HEK293 (cell line): ENCODE data around the gene RNF138.

Experiments used
- CTCF ChIA-PET: fragments of 350-600 bp; formaldehyde crosslinking; extraction: SDS; loops from one replicate; lab custom pipeline; 2021; ENCODE audit warnings: antibody characterized with exemption; lab: Yijun Ruan, JAX
- POLR2A ChIA-PET: fragments of 300-600 bp; formaldehyde crosslinking; extraction: SDS; loops from one replicate; lab custom pipeline; 2020; ENCODE audit warnings: antibody characterized with exemption, inconsistent platforms; lab: Yijun Ruan, JAX
- H3K27ac ChIP-seq: fragments of 200-500 bp; sonication (Bioruptor generic); 2 replicates; pipeline ENCODE4 v1.5.1; 2014; ENCODE audit warnings: low read depth, low read length, control low read depth, inconsistent platforms; ENCODE audit errors: extremely low read depth
- H3K36me3 ChIP-seq, 2 experiments: fragments of 200-500 bp in 1 of 2; sonication (Bioruptor generic) in 1 of 2; 1 replicate in 1 of 2; 2 replicates in 1 of 2; pipeline ENCODE4 v1.5.1; 2014 to 2017; ENCODE audit warnings: inconsistent platforms in 2 of 2, low read length in 2 of 2; ENCODE audit not compliant: control insufficient read depth in 2 of 2, insufficient read depth in 1 of 2
- H3K4me1 ChIP-seq: fragments of 200-500 bp; sonication (Bioruptor generic); 2 replicates; pipeline ENCODE4 v1.5.1; 2014; ENCODE audit warnings: mild to moderate bottlenecking, low read length, inconsistent platforms; ENCODE audit not compliant: control insufficient read depth, insufficient read depth
- H3K4me3 ChIP-seq: 2 replicates; pipeline ENCODE4 v1.5.1; 2011; ENCODE audit warnings: low read depth, mild to moderate bottlenecking, control low read depth, low read length, moderate library complexity
- H3K9me3 ChIP-seq: fragments of 200-500 bp; sonication (Bioruptor generic); 2 replicates; pipeline ENCODE4 v1.5.1; 2014; ENCODE audit warnings: low read depth, low read length, inconsistent platforms; ENCODE audit not compliant: control insufficient read depth, insufficient read depth
- BCL6B ChIP-seq: fragments of 450-650 bp; formaldehyde crosslinking; IDR thresholded peaks from 2 replicates; pipeline ENCODE4 v1.5.1; 2017; ENCODE audit warnings: missing biosample characterization, missing genetic modification characterization
- GLI4 ChIP-seq: fragments of 450-650 bp; formaldehyde crosslinking; IDR thresholded peaks from 2 replicates; pipeline ENCODE4 v1.5.1; 2016; ENCODE audit warnings: missing biosample characterization, missing genetic modification characterization
- INSM2 ChIP-seq: fragments of 450-650 bp; formaldehyde crosslinking; IDR thresholded peaks from 2 replicates; pipeline ENCODE4 v1.5.1; 2016; ENCODE audit warnings: missing biosample characterization, missing genetic modification characterization
- KLF16 ChIP-seq: fragments of 450-650 bp; formaldehyde crosslinking; IDR thresholded peaks from 2 replicates; pipeline ENCODE4 v1.5.1; 2017; ENCODE audit warnings: missing biosample characterization, missing genetic modification characterization
- KLF7 ChIP-seq: fragments of 450-650 bp; formaldehyde crosslinking; IDR thresholded peaks from 2 replicates; pipeline ENCODE4 v1.5.1; 2016; ENCODE audit warnings: missing biosample characterization, missing genetic modification characterization, borderline replicate concordance
- REST ChIP-seq: fragments of 450-650 bp; formaldehyde crosslinking; IDR thresholded peaks from 2 replicates; pipeline ENCODE4 v1.5.1; 2016; ENCODE audit warnings: missing biosample characterization, missing genetic modification characterization
- SALL2 ChIP-seq: fragments of 450-650 bp; formaldehyde crosslinking; IDR thresholded peaks from 2 replicates; pipeline ENCODE4 v1.5.0; 2017; ENCODE audit warnings: missing biosample characterization, mild to moderate bottlenecking, missing genetic modification characterization, borderline replicate concordance
- ZBTB10 ChIP-seq: fragments of 450-650 bp; formaldehyde crosslinking; IDR thresholded peaks from 2 replicates; pipeline ENCODE4 v1.5.1; 2016; ENCODE audit warnings: missing biosample characterization, missing genetic modification characterization
- ZBTB17 ChIP-seq: fragments of 450-650 bp; formaldehyde crosslinking; IDR thresholded peaks from 2 replicates; pipeline ENCODE4 v1.5.1; 2016; ENCODE audit warnings: missing biosample characterization, missing genetic modification characterization
- ZNF114 ChIP-seq: fragments of 450-650 bp; formaldehyde crosslinking; IDR thresholded peaks from 2 replicates; pipeline ENCODE4 v1.5.0; 2017; ENCODE audit warnings: missing biosample characterization, missing genetic modification characterization
- ZNF19 ChIP-seq: fragments of 450-650 bp; formaldehyde crosslinking; IDR thresholded peaks from 2 replicates; pipeline ENCODE4; 2016; ENCODE audit warnings: missing biosample characterization, missing genetic modification characterization, low read depth
- ZNF202 ChIP-seq: fragments of 450-650 bp; formaldehyde crosslinking; IDR thresholded peaks from 2 replicates; pipeline ENCODE4 v1.5.1; 2016; ENCODE audit warnings: missing biosample characterization, missing genetic modification characterization, borderline replicate concordance
- ZNF292 ChIP-seq: fragments of 450-650 bp; formaldehyde crosslinking; IDR thresholded peaks from 2 replicates; pipeline ENCODE4 v1.5.1; 2016; ENCODE audit warnings: low read depth, missing biosample characterization, missing genetic modification characterization, borderline replicate concordance
- ZNF549 ChIP-seq: fragments of 450-650 bp; IDR thresholded peaks from 2 replicates; pipeline ENCODE4 v1.5.1; 2018; ENCODE audit warnings: missing biosample characterization, missing genetic modification characterization, mild to moderate bottlenecking, inconsistent platforms, moderate library complexity
- ZNF596 ChIP-seq: fragments of 450-650 bp; IDR thresholded peaks from 2 replicates; pipeline ENCODE4 v1.5.0; 2018; ENCODE audit warnings: missing biosample characterization, mild to moderate bottlenecking, missing genetic modification characterization, moderate library complexity
- ZNF692 ChIP-seq: fragments of 450-650 bp; formaldehyde crosslinking; IDR thresholded peaks from 2 replicates; pipeline ENCODE4 v1.5.1; 2016; ENCODE audit warnings: missing biosample characterization, missing genetic modification characterization
- ZNF76 ChIP-seq: fragments of 450-650 bp; formaldehyde crosslinking; IDR thresholded peaks from 2 replicates; pipeline ENCODE4; 2016; ENCODE audit warnings: low read depth, missing biosample characterization, missing genetic modification characterization, borderline replicate concordance
- ZSCAN18 ChIP-seq: fragments of 450-650 bp; formaldehyde crosslinking; IDR thresholded peaks from 2 replicates; pipeline ENCODE4 v1.5.1; 2016; ENCODE audit warnings: missing biosample characterization, missing genetic modification characterization

The RNF138 gene

GRCh38 chr18:32095900-32096229 lies 4.2 kb downstream of the RNF138 start:
- H3K36me3 ChIP-seq: peaks cover 0 to 33% of the 10 kb centered on the region in 2 experiments; a peak in 2 of 3 replicates

More at GRCh38 chr18:32095900-32096229, 4.2 kb downstream of the RNF138 start:
- no peak overlapping the region for H3K4me3 ChIP-seq
- ChIA-PET CTCF (no interaction called here), POLR2A (interaction anchor here (0.6 to 0.9 kb wide), 2 partner anchors 78 to 141 kb away, joined by 4 to 5 read pairs; partner anchors contain the start of gene RNF125)
- H3K4me1 ChIP-seq: peaks cover 4% of the 10 kb centered on the region; the same call in 1 of the 2 replicates
- no peak overlapping the region for H3K27ac ChIP-seq
- H3K9me3 ChIP-seq: no peaks in the 10 kb centered on the region
- TF ChIP-seq REST (tag by site-specific recombination): no peak
- no peak for TF ChIP-seq ZNF76 (tag by site-specific recombination)
- no peak for TF ChIP-seq ZNF202
- no peak for TF ChIP-seq KLF7 (tag by site-specific recombination)
- TF ChIP-seq ZSCAN18 (tag by site-specific recombination): no peak
- no peak for TF ChIP-seq ZNF549
- TF ChIP-seq ZNF596: no peak
- TF ChIP-seq ZNF292: no peak
- TF ChIP-seq ZBTB17 (tag by site-specific recombination): no peak
- no peak for TF ChIP-seq BCL6B (tag by site-specific recombination)
- no peak for TF ChIP-seq ZNF19 (tag by site-specific recombination)
- TF ChIP-seq ZNF114 (tag by site-specific recombination): no peak
- TF ChIP-seq ZNF692 (tag by site-specific recombination): no peak
- TF ChIP-seq SALL2 (tag by site-specific recombination): no peak
- TF ChIP-seq INSM2 (tag by site-specific recombination): no peak
- TF ChIP-seq GLI4 (tag by site-specific recombination): no peak
- no peak for TF ChIP-seq ZBTB10 (tag by site-specific recombination)
- TF ChIP-seq KLF16 (tag by site-specific recombination): no peak
